ENCODE measurements around the gene ODR4. TPM values are rescaled to one million over a fixed set of nuclear protein-coding genes. Genes with fewer than 3 reads are reported as not detected.

The ODR4 gene
- total RNA-seq, 1 donor from 2014 or later, result 9.3 TPM

DNA sequence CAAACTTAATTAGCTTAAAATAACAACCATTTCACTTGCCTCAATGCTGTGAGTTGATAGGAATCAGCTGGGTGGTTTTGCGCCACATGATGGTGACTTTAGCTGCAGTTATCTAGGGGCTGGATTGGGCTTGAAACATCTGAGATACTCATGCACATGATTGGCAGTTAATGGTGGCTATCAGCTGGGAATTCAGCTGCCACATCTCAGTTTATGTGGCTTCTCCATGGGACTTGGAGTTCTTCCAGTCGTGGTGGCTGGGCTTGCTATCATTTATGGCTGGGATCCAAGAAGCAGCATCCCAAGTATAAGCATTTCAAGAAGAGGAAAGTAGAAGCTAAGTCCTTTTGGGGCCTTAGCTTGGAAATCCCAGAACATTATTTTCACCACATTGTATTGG, 48.9 kb downstream of the ODR4 start:
- intact Hi-C loops (cut with DNase I), result no loop called here
- DNase-seq (ENCODE audit: extremely low spot score in 2 of 2), result no peak

DNA sequence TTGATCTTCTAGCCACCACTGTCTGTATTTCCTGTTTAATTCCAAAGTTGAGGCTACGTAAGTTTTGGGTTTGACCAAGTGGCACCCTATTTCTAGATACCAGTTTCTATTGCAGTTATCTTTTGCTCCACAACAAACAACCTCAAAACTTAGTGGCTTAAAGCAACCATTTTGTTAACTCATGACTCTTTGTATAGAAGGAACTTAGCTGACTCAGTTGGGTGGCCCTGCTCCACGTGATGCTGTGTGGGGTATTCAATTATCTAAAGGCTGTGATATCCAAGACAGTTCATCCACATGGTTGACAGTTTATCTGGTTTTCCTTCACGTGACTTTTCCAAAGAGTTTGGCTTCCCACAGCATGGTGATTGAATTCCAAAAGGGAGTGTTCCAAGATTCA, 50.5 kb downstream of the ODR4 start:
- no peak for DNase-seq (ENCODE audit: extremely low spot score in 2 of 2)
- no peak overlapping the region for H3K27ac ChIP-seq
- H3K4me1 ChIP-seq, result no peaks in the 10 kb centered on the region
- intact Hi-C loops (cut with DNase I), result no loop called here
- TF ChIP-seq POLR2A (IDR thresholded peaks at IDR 0.05) (no peak), POLR2AphosphoS5 (IDR thresholded peaks at IDR 0.05; ENCODE audit: insufficient read depth in 1 of 2, low read depth in 1 of 2) (no peak)
- TF ChIP-seq, protein P1, sequence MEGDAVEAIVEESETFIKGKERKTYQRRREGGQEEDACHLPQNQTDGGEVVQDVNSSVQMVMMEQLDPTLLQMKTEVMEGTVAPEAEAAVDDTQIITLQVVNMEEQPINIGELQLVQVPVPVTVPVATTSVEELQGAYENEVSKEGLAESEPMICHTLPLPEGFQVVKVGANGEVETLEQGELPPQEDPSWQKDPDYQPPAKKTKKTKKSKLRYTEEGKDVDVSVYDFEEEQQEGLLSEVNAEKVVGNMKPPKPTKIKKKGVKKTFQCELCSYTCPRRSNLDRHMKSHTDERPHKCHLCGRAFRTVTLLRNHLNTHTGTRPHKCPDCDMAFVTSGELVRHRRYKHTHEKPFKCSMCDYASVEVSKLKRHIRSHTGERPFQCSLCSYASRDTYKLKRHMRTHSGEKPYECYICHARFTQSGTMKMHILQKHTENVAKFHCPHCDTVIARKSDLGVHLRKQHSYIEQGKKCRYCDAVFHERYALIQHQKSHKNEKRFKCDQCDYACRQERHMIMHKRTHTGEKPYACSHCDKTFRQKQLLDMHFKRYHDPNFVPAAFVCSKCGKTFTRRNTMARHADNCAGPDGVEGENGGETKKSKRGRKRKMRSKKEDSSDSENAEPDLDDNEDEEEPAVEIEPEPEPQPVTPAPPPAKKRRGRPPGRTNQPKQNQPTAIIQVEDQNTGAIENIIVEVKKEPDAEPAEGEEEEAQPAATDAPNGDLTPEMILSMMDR (IDR thresholded peaks at IDR 0.05), result no peak
- H3K36me3 ChIP-seq, result no peaks in the 10 kb centered on the region
- no peaks in the 10 kb centered on the region for H3K27me3 ChIP-seq
- no peak overlapping the region for H3K4me3 ChIP-seq
- H3K9me3 ChIP-seq, result no peaks in the 10 kb centered on the region

More for the DNA sequence above, 48.9 kb downstream of the ODR4 start:
- Histone ChIP-seq H3K27me3 (no peaks in the 10 kb centered on the region), H3K4me3 (no peak overlapping the region), H3K9me3 (no peaks in the 10 kb centered on the region), H3K36me3 (peaks cover 0 to 5% of the 10 kb centered on the region in 2 donors), H3K4me1 (no peaks in the 10 kb centered on the region), H3K27ac (no peak overlapping the region)
- no peak for TF ChIP-seq POLR2AphosphoS5 (IDR thresholded peaks at IDR 0.05; ENCODE audit: insufficient read depth in 1 of 2, low read depth in 1 of 2)

DNA sequence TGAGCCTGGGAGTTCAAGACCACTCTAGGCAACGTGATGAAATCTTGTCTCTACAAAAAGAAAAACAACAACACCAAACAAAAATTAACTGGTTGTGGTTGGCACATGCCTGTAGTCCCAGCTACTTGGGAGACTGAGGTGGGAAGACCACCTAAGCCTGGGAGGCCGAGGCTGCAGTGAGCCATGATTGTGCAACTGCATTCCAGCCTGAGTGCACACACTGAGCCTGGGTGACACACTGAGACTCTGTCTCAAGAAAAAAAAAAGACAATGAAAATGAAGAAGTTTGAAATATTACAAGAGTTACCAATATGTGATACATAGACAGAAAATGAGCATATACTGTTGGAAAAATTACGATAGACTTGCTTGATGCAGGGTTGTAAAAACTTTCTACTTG, 53.4 kb downstream of the ODR4 start:
- no peak for DNase-seq (ENCODE audit: extremely low spot score in 2 of 2)
- no peak overlapping the region for H3K4me3 ChIP-seq
- no peaks in the 10 kb centered on the region for H3K27me3 ChIP-seq
- H3K9me3 ChIP-seq, result no peaks in the 10 kb centered on the region
- TF ChIP-seq POLR2A (IDR thresholded peaks at IDR 0.05) (no peak), POLR2AphosphoS5 (IDR thresholded peaks at IDR 0.05; ENCODE audit: insufficient read depth in 1 of 2, low read depth in 1 of 2) (no peak)
- TF ChIP-seq, protein P1 (IDR thresholded peaks at IDR 0.05), result no peak
- intact Hi-C loops (cut with DNase I), result no loop called here
- H3K4me1 ChIP-seq, result no peaks in the 10 kb centered on the region
- H3K36me3 ChIP-seq, result no peaks in the 10 kb centered on the region
- H3K27ac ChIP-seq, result no peak overlapping the region

DNA sequence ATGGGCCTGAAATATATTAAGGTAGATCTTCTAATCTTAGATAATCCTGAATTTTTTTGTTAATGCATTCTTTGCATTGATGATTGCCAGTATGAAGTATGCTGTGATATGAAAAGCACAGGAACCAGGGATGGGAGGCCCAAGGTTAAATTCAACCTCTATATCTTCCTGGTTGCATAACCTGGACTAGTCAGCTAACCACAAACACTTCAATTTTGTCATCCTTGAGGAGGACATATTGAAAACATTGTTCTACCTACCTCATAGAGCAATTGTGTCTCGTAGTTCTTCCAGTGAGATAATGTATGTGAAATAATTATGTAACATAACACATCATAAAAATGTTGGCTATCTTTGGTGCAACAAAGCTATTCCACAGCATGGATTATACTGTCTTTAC, 59.7 kb downstream of the ODR4 start:
- Histone ChIP-seq H3K27me3 (no peaks in the 10 kb centered on the region), H3K36me3 (no peaks in the 10 kb centered on the region), H3K4me1 (no peaks in the 10 kb centered on the region), H3K4me3 (no peak overlapping the region), H3K9me3 (no peaks in the 10 kb centered on the region), H3K27ac (no peak overlapping the region)
- intact Hi-C loops (cut with DNase I), result no loop called here
- TF ChIP-seq POLR2A (IDR thresholded peaks at IDR 0.05), result no peak
- TF ChIP-seq POLR2AphosphoS5 (IDR thresholded peaks at IDR 0.05; ENCODE audit: insufficient read depth in 1 of 2, low read depth in 1 of 2), result no peak
- TF ChIP-seq, protein P1 (IDR thresholded peaks at IDR 0.05), result no peak
- DNase-seq (ENCODE audit: extremely low spot score in 2 of 2), result no peak

DNA sequence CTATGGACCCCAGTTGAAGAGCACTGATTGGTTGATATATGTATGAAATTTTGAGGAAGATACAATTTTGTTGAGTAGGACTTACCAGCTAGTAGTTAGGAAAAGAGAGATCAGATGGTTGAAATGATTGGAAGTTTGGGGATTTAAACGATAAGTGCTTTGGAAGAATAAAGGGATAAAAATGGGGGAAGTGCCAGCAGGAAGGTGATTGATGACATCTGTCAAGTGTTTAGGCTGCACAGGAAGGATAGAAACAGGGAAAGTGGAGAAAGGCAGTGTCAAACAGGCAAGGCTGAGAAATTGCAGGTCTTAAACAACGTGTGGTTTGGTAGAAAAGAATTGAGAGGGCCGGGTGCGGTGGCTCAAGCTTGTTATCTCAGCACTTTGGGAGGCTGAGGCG, 62.9 kb downstream of the ODR4 start:
- H3K27ac ChIP-seq, result no peak overlapping the region
- no peak overlapping the region for H3K4me3 ChIP-seq
- H3K9me3 ChIP-seq, result no peaks in the 10 kb centered on the region
- intact Hi-C loops (cut with DNase I), result no loop called here
- no peaks in the 10 kb centered on the region for H3K4me1 ChIP-seq
- H3K36me3 ChIP-seq, result no peaks in the 10 kb centered on the region
- no peaks in the 10 kb centered on the region for H3K27me3 ChIP-seq
- TF ChIP-seq POLR2A (IDR thresholded peaks at IDR 0.05), result no peak
- no peak for TF ChIP-seq POLR2AphosphoS5 (IDR thresholded peaks at IDR 0.05; ENCODE audit: insufficient read depth in 1 of 2, low read depth in 1 of 2)
- TF ChIP-seq, protein P1 (IDR thresholded peaks at IDR 0.05), result no peak
- DNase-seq (ENCODE audit: extremely low spot score in 2 of 2), result no peak

Measured in vagina (tissue), 2 donors.